KMS-11 (cell line): Measurements from ENCODE around the gene MAST4.
"Not testable (repeated sequence)": the region's sequence is repeated elsewhere in the genome, so short reads cannot be mapped to it uniquely, and the experiment has no call there.

ENCODE experiments used
- H2AFZ ChIP-seq: fragments of 200-600 bp; sonication (generic); 2 replicates; pipeline ENCODE4 v1.6.1; 2016; ENCODE audit warnings: antibody characterized with exemption, mixed run types, low read depth
- H3K27ac ChIP-seq: fragments of 200-600 bp; sonication (generic); 2 replicates; pipeline ENCODE4 v1.6.1; 2016; ENCODE audit warnings: mild to moderate bottlenecking, mixed run types
- H3K27me3 ChIP-seq: fragments of 200-600 bp; sonication (generic); 2 replicates; pipeline ENCODE4 v1.6.1; 2017; ENCODE audit warnings: mild to moderate bottlenecking, low read depth, mixed run types, moderate library complexity; ENCODE audit not compliant: insufficient read depth
- H3K36me3 ChIP-seq: fragments of 200-600 bp; sonication (generic); 2 replicates; pipeline ENCODE4 v1.6.1; 2017; ENCODE audit warnings: mild to moderate bottlenecking, mixed run types; ENCODE audit not compliant: insufficient read depth
- H3K4me1 ChIP-seq: fragments of 200-600 bp; sonication (generic); 2 replicates; pipeline ENCODE4 v1.6.1; 2016; ENCODE audit warnings: mild to moderate bottlenecking, low read depth, mixed run types; ENCODE audit not compliant: poor library complexity, severe bottlenecking
- H3K4me2 ChIP-seq: fragments of 200-600 bp; sonication (generic); 2 replicates; pipeline ENCODE4 v1.7.0; 2016; ENCODE audit warnings: mild to moderate bottlenecking, mixed run types
- H3K4me3 ChIP-seq: fragments of 200-600 bp; sonication (generic); IDR thresholded peaks from 2 replicates; pipeline ENCODE4 v1.6.1; 2017; ENCODE audit warnings: low read depth, low read length, mixed read lengths; ENCODE audit not compliant: insufficient read depth
- H3K79me2 ChIP-seq: fragments of 200-600 bp; sonication (generic); 2 replicates; pipeline ENCODE4 v1.6.1; 2016; ENCODE audit warnings: low read depth, mixed run types; ENCODE audit not compliant: insufficient read depth
- H3K9ac ChIP-seq: fragments of 200-600 bp; sonication (generic); 2 replicates; pipeline ENCODE4 v1.6.1; 2016; ENCODE audit warnings: mild to moderate bottlenecking, mixed run types
- H4K20me1 ChIP-seq: fragments of 200-600 bp; sonication (generic); 2 replicates; pipeline ENCODE4 v1.6.1; 2016; ENCODE audit warnings: mild to moderate bottlenecking, mixed run types; ENCODE audit not compliant: insufficient read depth
- TF ChIP-seq, protein P1 (sequence below): fragments of 200-600 bp; sonication (generic); conservative IDR thresholded peaks from 2 replicates; pipeline ENCODE4 v1.6.1; 2017; ENCODE audit warnings: low read depth, mild to moderate bottlenecking, antibody characterized with exemption, low read length, moderate library complexity, mixed read lengths

MAST4 gene

DNA sequence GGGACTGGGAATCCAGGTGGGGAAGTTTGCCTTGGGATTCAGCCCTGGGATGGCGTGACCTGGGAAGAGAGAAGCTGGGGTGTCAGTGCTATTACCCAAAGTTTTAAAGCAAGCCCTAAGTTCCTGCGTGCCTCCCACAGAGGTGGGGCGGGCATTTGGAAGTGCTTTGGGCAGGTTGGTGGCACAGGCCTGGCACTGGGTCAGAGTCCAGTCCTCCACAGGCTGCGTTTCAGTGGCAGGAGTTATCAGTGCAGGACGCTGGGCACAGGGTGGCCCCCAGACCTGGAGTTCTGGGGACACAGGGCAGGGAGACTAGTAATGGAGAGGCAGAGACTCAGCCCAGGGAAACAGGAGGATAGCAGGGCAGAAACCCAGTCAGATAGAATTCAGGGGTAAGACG lies 147.2 kb downstream of the MAST4 start:
- Histone ChIP-seq H3K9ac (no peak overlapping the region), H3K79me2 (no peaks in the 10 kb centered on the region), H3K27me3 (no peaks in the 10 kb centered on the region), H3K4me2 (no peak overlapping the region), H3K4me3 (no peak overlapping the region), H3K36me3 (no peaks in the 10 kb centered on the region), H3K4me1 (no peaks in the 10 kb centered on the region), H4K20me1 (no peaks in the 10 kb centered on the region), H3K27ac (no peak overlapping the region), H2AFZ (no peak overlapping the region)
- TF ChIP-seq, protein P1, sequence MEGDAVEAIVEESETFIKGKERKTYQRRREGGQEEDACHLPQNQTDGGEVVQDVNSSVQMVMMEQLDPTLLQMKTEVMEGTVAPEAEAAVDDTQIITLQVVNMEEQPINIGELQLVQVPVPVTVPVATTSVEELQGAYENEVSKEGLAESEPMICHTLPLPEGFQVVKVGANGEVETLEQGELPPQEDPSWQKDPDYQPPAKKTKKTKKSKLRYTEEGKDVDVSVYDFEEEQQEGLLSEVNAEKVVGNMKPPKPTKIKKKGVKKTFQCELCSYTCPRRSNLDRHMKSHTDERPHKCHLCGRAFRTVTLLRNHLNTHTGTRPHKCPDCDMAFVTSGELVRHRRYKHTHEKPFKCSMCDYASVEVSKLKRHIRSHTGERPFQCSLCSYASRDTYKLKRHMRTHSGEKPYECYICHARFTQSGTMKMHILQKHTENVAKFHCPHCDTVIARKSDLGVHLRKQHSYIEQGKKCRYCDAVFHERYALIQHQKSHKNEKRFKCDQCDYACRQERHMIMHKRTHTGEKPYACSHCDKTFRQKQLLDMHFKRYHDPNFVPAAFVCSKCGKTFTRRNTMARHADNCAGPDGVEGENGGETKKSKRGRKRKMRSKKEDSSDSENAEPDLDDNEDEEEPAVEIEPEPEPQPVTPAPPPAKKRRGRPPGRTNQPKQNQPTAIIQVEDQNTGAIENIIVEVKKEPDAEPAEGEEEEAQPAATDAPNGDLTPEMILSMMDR: no peak

DNA sequence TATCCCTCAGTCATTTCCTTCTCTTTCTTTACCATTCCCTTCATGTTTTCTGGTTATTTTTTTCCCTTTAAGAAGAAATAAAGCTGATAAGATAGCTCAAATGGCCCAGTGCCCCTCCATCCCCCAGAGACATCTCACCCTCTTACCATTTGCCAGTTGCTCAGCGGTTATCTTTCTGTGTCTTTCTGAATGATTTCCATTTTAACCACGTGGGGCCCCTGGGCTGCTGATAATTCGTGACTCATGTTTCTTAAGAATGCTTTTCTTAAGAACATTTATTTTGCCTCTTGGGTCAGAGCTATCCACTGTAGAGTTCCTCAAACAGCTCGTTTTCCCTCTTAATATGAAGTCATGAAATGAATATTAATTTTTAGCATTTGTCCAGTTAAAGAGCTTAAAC lies 147.8 kb downstream of the MAST4 start:
- Histone ChIP-seq H4K20me1 (no peaks in the 10 kb centered on the region), H3K27ac (no peak overlapping the region), H3K36me3 (no peaks in the 10 kb centered on the region), H3K4me3 (no peak overlapping the region), H3K4me2 (no peak overlapping the region), H3K79me2 (no peaks in the 10 kb centered on the region), H3K9ac (no peak overlapping the region), H2AFZ (no peak overlapping the region), H3K4me1 (no peaks in the 10 kb centered on the region), H3K27me3 (no peaks in the 10 kb centered on the region)
- TF ChIP-seq, protein P1: no peak

DNA sequence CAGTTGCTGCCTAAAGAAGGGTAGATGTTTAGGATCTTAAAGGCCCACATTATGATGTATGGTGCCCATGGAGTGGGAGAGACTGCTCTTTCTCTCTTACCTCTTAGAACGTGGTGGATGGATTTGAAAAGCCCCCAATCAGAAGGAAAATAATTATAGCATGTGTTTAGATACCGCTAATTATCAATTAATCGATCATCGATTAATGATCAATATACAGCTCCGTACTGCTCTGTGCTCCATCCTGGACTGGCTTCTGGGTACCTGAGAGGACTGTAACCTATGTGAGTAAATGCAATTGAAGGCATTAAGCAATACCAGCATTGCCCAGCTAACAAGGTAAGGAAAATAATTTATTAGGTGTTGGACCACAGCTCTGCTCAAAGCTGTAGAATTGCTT lies 149.1 kb downstream of the MAST4 start:
- H3K27ac ChIP-seq: no peak overlapping the region
- H3K4me3 ChIP-seq: no peak overlapping the region
- H3K36me3 ChIP-seq: no peaks in the 10 kb centered on the region
- H3K4me1 ChIP-seq: no peaks in the 10 kb centered on the region
- H4K20me1 ChIP-seq: no peaks in the 10 kb centered on the region
- TF ChIP-seq, protein P1: no peak
- H3K4me2 ChIP-seq: no peak overlapping the region
- no peak overlapping the region for H3K9ac ChIP-seq
- H3K27me3 ChIP-seq: no peaks in the 10 kb centered on the region
- H2AFZ ChIP-seq: no peak overlapping the region
- no peaks in the 10 kb centered on the region for H3K79me2 ChIP-seq

DNA sequence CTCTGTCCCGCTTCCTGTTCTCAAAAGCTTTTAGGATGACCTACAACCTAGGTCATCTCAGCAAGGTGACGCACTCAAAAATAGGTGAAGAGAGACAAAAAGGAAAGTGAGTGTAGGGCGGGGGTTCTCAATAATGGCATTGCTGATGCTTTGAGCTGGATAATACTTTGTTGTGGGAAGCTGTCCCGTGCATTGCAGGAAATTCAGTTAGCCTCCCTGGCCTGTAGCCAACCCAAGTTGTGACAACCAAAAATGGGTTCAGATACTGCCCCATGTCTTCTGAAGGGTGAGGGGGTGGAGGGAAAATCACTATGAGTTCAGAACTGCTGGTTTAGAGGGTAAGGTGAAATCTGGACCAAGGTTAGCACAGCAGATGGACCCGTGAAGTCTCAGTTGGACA lies 151.4 kb downstream of the MAST4 start:
- no peaks in the 10 kb centered on the region for H3K79me2 ChIP-seq
- TF ChIP-seq, protein P1: no peak
- H3K4me3 ChIP-seq: no peak overlapping the region
- no peaks in the 10 kb centered on the region for H3K4me1 ChIP-seq
- no peaks in the 10 kb centered on the region for H3K27me3 ChIP-seq
- no peak overlapping the region for H3K4me2 ChIP-seq
- no peaks in the 10 kb centered on the region for H3K36me3 ChIP-seq
- H2AFZ ChIP-seq: no peak overlapping the region
- no peak overlapping the region for H3K27ac ChIP-seq
- H3K9ac ChIP-seq: no peak overlapping the region
- no peaks in the 10 kb centered on the region for H4K20me1 ChIP-seq

DNA sequence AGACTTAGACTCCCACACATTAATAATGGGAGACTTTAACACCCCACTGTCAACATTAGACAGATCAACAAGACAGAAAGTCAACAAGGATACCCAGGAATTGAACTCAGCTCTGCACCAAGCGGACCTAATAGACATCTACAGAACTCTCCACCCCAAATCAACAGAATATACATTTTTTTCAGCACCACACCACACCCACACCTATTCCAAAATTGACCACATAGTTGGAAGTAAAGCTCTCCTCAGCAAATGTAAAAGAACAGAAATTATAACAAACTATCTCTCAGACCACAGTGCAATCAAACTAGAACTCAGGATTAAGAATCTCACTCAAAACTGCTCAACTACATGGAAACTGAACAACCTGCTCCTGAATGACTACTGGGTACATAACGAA lies 156.5 kb downstream of the MAST4 start:
- H3K27ac ChIP-seq, H3K9ac ChIP-seq, H3K36me3 ChIP-seq: not testable (repeated sequence)

More for the DNA sequence above, 156.5 kb downstream of the MAST4 start:
- H4K20me1 ChIP-seq, H3K4me2 ChIP-seq, H2AFZ ChIP-seq, H3K27me3 ChIP-seq, H3K79me2 ChIP-seq, H3K4me3 ChIP-seq, H3K4me1 ChIP-seq: not testable (repeated sequence)
